ENCODE data around the gene CATSPERB. TPM values are rescaled to one million over a fixed set of nuclear protein-coding genes. Genes with fewer than 3 reads are reported as not detected.
"Not testable (repeated sequence)": the region's sequence is repeated elsewhere in the genome, so short reads cannot be mapped to it uniquely, and the experiment has no call there.

CATSPERB gene
- total RNA-seq, 1 donor from 2014 or later: 14.9 TPM

DNA sequence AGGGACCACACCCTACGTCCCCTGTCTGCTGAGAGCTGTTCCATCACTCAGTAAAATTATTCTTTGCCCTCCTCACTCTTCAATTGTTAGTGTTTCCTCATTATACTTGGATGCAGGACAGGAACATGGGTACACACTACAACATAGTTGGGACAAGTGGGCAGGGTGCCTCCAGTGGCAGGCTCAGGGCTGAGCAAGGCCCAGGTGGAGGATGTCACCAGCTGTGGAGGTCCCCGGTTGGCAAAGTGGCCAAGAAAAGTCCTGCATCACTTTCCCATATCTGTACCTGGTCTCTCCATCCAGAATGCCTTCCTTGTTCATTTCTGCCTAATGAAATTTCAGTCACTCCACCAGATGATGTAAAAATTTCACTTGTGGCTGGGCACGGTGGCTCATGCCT lies 149.1 kb downstream of the CATSPERB start:
- intact Hi-C loops (cut with micrococcal nuclease): no loop called here

DNA sequence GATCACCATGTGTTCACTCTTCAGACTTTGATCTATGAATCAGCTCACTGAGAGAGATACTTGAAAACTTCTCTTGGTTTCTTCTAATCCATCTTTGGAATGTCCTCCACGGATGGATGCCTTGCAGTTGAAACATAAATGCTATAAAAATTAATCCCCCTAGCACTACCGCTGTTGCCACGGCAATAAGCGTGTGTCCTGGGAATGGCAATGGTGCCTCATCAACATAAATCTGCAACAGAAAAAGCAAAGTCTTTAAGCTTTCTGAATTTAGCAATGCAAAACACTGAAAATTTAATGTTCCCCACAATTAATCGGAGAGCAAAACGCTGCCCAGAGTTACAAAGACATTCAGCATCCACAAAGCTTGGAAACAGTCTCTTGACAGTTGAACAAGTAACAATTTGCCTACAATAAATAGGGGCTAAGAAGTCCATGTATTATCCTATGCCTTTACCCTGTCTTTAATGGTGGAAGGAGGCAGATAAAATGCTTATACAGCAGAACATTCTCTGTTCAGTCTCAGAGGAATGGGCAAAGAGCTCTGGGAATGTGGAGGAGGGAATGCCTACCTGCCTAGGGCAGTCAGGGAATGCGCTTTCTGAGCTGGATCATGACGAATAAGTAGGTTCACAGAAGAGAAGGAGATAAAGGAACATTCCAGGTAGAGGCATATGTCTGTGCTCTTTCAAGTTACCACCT lies 150.9 kb downstream of the CATSPERB start:
- intact Hi-C loops (cut with micrococcal nuclease): no loop called here

DNA sequence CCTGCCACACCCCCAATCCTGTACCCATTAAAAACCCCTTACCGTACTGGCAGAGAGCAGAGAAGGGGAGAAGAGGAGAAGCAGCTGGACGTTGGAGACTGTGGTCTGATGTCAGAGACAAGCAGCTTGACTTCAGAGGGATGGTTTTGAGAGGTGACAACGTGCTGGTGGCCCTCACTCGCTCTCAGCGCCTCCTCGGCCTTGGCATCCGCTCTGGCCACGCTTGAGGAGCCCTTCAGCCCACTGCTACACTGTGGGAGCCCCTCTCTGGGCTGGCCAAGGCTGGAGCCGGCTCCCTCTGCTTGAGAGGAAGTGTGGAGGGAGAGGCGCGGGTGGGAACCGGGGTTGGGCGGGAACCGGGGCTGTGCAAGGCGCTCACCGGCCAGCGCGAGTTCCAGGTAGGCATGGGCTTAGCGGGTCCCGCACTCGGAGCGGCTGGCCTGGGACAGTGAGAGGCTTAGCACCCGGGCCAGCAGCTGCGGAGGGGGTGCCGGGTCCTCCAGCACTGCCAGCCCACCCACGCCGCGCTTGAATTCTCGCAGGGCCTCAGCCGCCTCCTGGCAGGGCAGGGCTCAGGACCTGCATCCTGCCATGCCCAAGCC lies 154.2 kb downstream of the CATSPERB start:
- intact Hi-C loops (cut with micrococcal nuclease): no loop called here

- intact Hi-C loops (cut with micrococcal nuclease): no loop called here
Observed at GRCh38 chr14:91575469-91576208, 156.2 kb downstream of the CATSPERB start.

DNA sequence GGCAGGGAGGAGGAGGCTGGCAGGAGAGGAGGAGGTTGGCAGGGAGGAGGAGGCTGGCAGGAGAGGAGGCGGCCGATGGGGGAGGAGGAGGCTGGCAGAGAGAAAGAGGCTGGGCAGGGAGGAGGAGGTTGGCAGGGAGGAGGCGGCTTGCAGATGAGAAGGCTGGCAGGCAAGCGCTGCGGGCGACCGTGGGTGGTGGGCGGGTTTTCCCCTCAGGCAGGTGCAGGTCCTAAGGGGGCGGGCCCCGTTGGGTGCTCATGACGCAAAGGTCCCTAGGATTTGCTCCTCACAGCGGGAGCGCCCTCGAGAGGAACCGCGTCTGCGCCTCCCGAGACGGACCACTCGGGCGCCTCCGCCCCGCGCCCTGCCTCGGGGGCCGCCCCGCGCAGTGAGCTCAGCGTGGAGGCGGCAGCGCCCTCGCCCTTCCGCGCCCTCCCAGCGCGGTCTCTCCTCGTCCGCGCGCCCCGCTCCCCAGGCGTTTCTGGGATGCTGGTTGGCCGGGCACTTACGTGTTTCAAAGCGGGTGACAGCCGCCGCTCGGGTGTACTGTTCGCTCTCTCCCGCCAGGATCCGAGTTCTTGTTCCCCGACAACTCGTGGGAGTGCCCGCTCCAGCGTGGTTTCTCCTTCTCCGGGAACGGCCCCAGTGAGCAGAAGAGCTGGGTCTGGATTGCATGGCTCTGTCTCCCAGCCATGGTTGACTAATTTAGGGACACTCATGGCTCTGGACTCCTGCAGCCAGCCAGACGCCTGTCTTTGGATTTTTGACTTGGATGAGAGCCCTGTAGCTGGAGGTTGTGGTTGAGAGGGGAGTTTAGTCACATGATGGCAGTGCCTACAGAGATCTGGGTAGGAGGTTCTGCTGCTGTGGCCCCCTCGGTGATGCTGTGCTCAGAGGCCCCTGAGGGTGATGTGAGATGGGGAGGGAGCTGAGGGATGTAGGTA lies 157.7 kb downstream of the CATSPERB start:
- intact Hi-C loops (cut with micrococcal nuclease): no loop called here

GRCh38 chr14:91573528-91573893 lies 158.4 kb downstream of the CATSPERB start:
- intact Hi-C loops (cut with micrococcal nuclease): no loop called here

GRCh38 chr14:91570021-91570420 lies 161.9 kb downstream of the CATSPERB start:
- intact Hi-C loops (cut with micrococcal nuclease): no loop called here

DNA sequence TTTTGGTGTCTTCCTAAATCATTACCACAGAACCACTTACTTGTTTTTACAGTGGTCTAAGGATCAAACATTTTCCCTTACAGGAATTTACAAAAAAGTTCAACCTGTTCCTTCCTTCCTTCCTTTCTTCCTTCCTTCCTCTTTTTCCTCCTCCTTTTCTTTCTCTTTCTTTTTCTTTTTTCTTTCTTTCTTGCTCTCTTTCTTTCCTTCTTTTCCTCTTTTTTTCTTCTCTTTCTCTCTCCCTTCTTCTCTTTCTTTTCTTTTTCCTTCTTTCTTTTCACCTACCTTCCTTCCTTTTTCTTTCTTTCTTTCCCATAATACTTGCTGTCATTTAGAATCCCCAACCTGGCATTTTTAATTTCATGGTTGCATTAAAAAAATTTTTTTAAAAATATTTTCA lies 162.6 kb downstream of the CATSPERB start:
- intact Hi-C loops (cut with micrococcal nuclease): no loop called here

DNA sequence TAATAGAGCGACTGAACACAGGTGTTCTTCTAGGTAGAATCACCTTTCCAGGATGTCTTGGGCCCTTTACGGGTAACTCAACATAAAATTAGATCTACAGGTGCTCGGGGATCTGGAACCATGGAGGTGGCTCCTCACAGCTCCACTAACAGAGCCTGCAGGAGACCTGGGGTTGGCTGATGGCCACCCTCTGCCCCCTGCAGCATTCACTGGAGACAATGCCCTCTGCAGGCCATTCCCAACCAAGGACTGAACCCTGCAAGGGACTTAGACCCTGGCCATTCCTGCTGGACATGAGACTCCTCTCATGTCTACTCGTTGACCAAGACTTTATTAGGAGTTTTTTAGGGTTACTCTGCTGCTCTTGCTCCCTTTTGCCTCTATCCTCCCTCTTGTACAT lies 163.3 kb downstream of the CATSPERB start:
- intact Hi-C loops (cut with micrococcal nuclease): no loop called here

GRCh38 chr14:91567827-91568226 lies 164.1 kb downstream of the CATSPERB start:
- intact Hi-C loops (cut with micrococcal nuclease): not testable (repeated sequence)

GRCh38 chr14:91555531-91555930 lies 176.4 kb downstream of the CATSPERB start:
- intact Hi-C loops (cut with micrococcal nuclease): no loop called here

GRCh38 chr14:91554535-91555332 lies 177.2 kb downstream of the CATSPERB start:
- intact Hi-C loops (cut with micrococcal nuclease): no loop called here

- intact Hi-C loops (cut with micrococcal nuclease): no loop called here
Observed at GRCh38 chr14:91548108-91548507, 183.8 kb downstream of the CATSPERB start.

DNA sequence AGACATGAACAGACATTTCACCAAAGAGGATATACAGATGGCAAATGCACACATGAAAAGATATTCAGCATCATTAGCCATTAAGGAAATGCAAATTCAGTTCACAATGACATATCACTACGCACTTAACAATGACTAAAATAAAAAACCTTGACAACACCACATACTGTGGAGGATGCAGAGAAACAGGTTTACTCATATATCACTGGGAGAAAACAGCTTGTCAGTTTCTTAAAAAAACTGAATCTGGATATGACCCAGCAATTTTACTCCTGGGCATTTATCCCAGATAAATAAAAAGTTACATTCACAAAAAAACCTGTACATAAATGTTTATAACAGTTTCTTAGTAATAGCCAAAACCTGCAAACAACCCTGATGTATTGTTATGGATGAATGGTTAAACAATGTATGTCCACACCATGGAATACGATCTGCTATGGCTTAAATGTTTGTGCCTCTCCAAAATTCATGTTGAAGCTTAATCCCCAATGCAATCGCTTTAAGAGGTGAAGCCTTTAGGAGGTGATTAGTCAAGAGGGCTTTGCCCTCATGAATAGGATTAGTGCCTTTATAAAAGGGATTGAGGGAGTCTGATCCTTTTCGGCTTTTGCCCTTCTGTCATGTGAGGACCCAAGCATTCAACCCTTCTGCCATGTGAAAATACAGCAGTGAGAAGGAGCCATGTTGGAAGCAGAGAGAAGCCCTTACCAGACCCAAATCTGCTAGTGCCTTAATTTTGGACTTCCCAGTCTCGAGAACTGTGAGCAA lies 185.8 kb downstream of the CATSPERB start:
- intact Hi-C loops (cut with micrococcal nuclease): no loop called here

- intact Hi-C loops (cut with micrococcal nuclease): no loop called here
Observed at GRCh38 chr14:91545204-91545603, 186.7 kb downstream of the CATSPERB start.

GRCh38 chr14:91536327-91536726 lies 195.6 kb downstream of the CATSPERB start:
- intact Hi-C loops (cut with micrococcal nuclease): no loop called here

GRCh38 chr14:91534059-91534458 lies 197.8 kb downstream of the CATSPERB start:
- intact Hi-C loops (cut with micrococcal nuclease): not testable (repeated sequence)

GRCh38 chr14:91533623-91534022 lies 198.3 kb downstream of the CATSPERB start:
- intact Hi-C loops (cut with micrococcal nuclease): no loop called here

All from T-helper 1 cell treated with Interleukin-12 subunit alpha and Interleukin-12 subunit beta and Interleukin-4 antibody, amounts not matched to agents 30 ng/mL and 1 ng/mL, for 36 hours (primary cell).